MM.1S (cell line): Measurements from ENCODE around the gene ITPR1.

Experiments
- DNase-seq: peaks from one replicate; pipeline ENCODE4 v3.0.0-alpha.2; 2015
- H2AFZ ChIP-seq: fragments of 300-600 bp; sonication (generic); 2 replicates; pipeline ENCODE4 v1.6.0; 2016; ENCODE audit warnings: antibody characterized with exemption, low read length
- H3F3A ChIP-seq: fragments of 300-600 bp; sonication (generic); 2 replicates; pipeline ENCODE4 v1.6.1; 2016; ENCODE audit warnings: mild to moderate bottlenecking, antibody characterized with exemption, low read length, moderate library complexity, mixed read lengths; ENCODE audit not compliant: insufficient read depth
- H3K27ac ChIP-seq: fragments of 300-600 bp; sonication (generic); 2 replicates; pipeline ENCODE4 v1.5.1; 2016; ENCODE audit warnings: mild to moderate bottlenecking, low read length
- H3K27me3 ChIP-seq: fragments of 300-600 bp; sonication (generic); replicated peaks from 2 replicates; pipeline ENCODE4 v1.6.0; 2016; ENCODE audit warnings: low read length; ENCODE audit not compliant: insufficient read depth
- H3K36me3 ChIP-seq: fragments of 300-600 bp; sonication (generic); replicated peaks from 2 replicates; pipeline ENCODE4 v1.6.1; 2016; ENCODE audit warnings: mild to moderate bottlenecking, low read length, mixed read lengths; ENCODE audit not compliant: insufficient read depth
- H3K4me1 ChIP-seq: fragments of 300-600 bp; sonication (generic); 2 replicates; pipeline ENCODE4 v1.6.1; 2016; ENCODE audit warnings: low read length, mixed read lengths
- H3K4me2 ChIP-seq: fragments of 300-600 bp; sonication (generic); 2 replicates; pipeline ENCODE4 v1.6.0; 2016; ENCODE audit warnings: low read depth, low read length
- H3K4me3 ChIP-seq: fragments of 300-600 bp; sonication (generic); 2 replicates; pipeline ENCODE4 v1.5.1; 2016; ENCODE audit warnings: low read length, mixed read lengths
- H3K79me2 ChIP-seq: fragments of 300-600 bp; sonication (generic); 2 replicates; pipeline ENCODE4 v1.6.1; 2016; ENCODE audit warnings: mixed run types, low read length, mixed read lengths
- H3K9ac ChIP-seq: fragments of 300-600 bp; sonication (generic); 2 replicates; pipeline ENCODE4 v1.6.1; 2016; ENCODE audit warnings: low read length, mixed read lengths
- H3K9me2 ChIP-seq: fragments of 300-600 bp; sonication (generic); replicated peaks from 2 replicates; pipeline ENCODE4 v1.6.1; 2016; ENCODE audit warnings: mild to moderate bottlenecking, low read length, mixed read lengths; ENCODE audit not compliant: insufficient read depth
- H3K9me3 ChIP-seq: fragments of 300-600 bp; sonication (generic); replicated peaks from 2 replicates; pipeline ENCODE4 v1.6.1; 2016; ENCODE audit warnings: mild to moderate bottlenecking, low read length, mixed read lengths; ENCODE audit not compliant: insufficient read depth
- H4K20me1 ChIP-seq: fragments of 300-600 bp; sonication (generic); 2 replicates; pipeline ENCODE4 v1.6.1; 2016; ENCODE audit warnings: mild to moderate bottlenecking, low read length, moderate library complexity, mixed read lengths; ENCODE audit not compliant: insufficient read depth
- EZH2 ChIP-seq: fragments of 300-600 bp; sonication (generic); optimal IDR thresholded peaks from 2 replicates; pipeline ENCODE3; 2017; ENCODE audit warnings: low read depth, mild to moderate bottlenecking, antibody characterized with exemption, low read length, mixed read lengths
- EZH2phosphoT487 ChIP-seq: fragments of 300-600 bp; sonication (generic); IDR thresholded peaks from 2 replicates; pipeline ENCODE4 v1.6.1; 2018; ENCODE audit warnings: antibody characterized with exemption, low read length
- TF ChIP-seq, protein P1 (sequence below): fragments of 300-600 bp; sonication (generic); IDR thresholded peaks from 2 replicates; pipeline ENCODE4 v1.5.1; 2016; ENCODE audit warnings: antibody characterized with exemption, low read length, mixed read lengths

ITPR1 gene

GRCh38 chr3:4740397-4741105 is 247.4 kb downstream of the ITPR1 start:
- Histone ChIP-seq H3K79me2 (no peaks in the 10 kb centered on the region), H3K27ac (no peak overlapping the region), H3K9me2 (no peaks in the 10 kb centered on the region), H3F3A (no peaks in the 10 kb centered on the region), H3K27me3 (no peaks in the 10 kb centered on the region), H3K36me3 (no peaks in the 10 kb centered on the region), H4K20me1 (no peaks in the 10 kb centered on the region), H3K4me2 (no peak overlapping the region), H3K4me1 (no peaks in the 10 kb centered on the region), H3K9me3 (no peaks in the 10 kb centered on the region), H3K9ac (no peak overlapping the region), H3K4me3 (no peak overlapping the region), H2AFZ (no peak overlapping the region)
- TF ChIP-seq EZH2 (no peak), EZH2phosphoT487 (no peak)
- TF ChIP-seq, protein P1, sequence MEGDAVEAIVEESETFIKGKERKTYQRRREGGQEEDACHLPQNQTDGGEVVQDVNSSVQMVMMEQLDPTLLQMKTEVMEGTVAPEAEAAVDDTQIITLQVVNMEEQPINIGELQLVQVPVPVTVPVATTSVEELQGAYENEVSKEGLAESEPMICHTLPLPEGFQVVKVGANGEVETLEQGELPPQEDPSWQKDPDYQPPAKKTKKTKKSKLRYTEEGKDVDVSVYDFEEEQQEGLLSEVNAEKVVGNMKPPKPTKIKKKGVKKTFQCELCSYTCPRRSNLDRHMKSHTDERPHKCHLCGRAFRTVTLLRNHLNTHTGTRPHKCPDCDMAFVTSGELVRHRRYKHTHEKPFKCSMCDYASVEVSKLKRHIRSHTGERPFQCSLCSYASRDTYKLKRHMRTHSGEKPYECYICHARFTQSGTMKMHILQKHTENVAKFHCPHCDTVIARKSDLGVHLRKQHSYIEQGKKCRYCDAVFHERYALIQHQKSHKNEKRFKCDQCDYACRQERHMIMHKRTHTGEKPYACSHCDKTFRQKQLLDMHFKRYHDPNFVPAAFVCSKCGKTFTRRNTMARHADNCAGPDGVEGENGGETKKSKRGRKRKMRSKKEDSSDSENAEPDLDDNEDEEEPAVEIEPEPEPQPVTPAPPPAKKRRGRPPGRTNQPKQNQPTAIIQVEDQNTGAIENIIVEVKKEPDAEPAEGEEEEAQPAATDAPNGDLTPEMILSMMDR = no peak
- no peak for DNase-seq

- H3K79me2 ChIP-seq = no peaks in the 10 kb centered on the region
- H3K9me2 ChIP-seq = no peaks in the 10 kb centered on the region
- no peak overlapping the region for H3K4me3 ChIP-seq
- H2AFZ ChIP-seq = no peak overlapping the region
- no peaks in the 10 kb centered on the region for H3K36me3 ChIP-seq
- H3K4me1 ChIP-seq = no peaks in the 10 kb centered on the region
- no peak overlapping the region for H3K9ac ChIP-seq
- H3F3A ChIP-seq = no peaks in the 10 kb centered on the region
- no peak for DNase-seq
- no peak overlapping the region for H3K27ac ChIP-seq
- no peak overlapping the region for H3K4me2 ChIP-seq
- H3K27me3 ChIP-seq = no peaks in the 10 kb centered on the region
- H4K20me1 ChIP-seq = no peaks in the 10 kb centered on the region
- no peak for TF ChIP-seq EZH2phosphoT487
- TF ChIP-seq, protein P1 = no peak
- no peak for TF ChIP-seq EZH2
- H3K9me3 ChIP-seq = no peaks in the 10 kb centered on the region
These were observed 247.9 kb downstream of the ITPR1 start for GRCh38 chr3:4741106-4741403.

GRCh38 chr3:4741404-4742307 is 248.5 kb downstream of the ITPR1 start:
- H3F3A ChIP-seq = no peaks in the 10 kb centered on the region
- H4K20me1 ChIP-seq = no peaks in the 10 kb centered on the region
- no peaks in the 10 kb centered on the region for H3K4me1 ChIP-seq
- no peaks in the 10 kb centered on the region for H3K79me2 ChIP-seq
- H3K9ac ChIP-seq = no peak overlapping the region
- no peak overlapping the region for H2AFZ ChIP-seq
- no peak overlapping the region for H3K4me2 ChIP-seq
- H3K9me2 ChIP-seq = no peaks in the 10 kb centered on the region
- TF ChIP-seq EZH2 (no peak), EZH2phosphoT487 (no peak)
- TF ChIP-seq, protein P1 = no peak
- no peak overlapping the region for H3K4me3 ChIP-seq
- H3K36me3 ChIP-seq = no peaks in the 10 kb centered on the region
- H3K9me3 ChIP-seq = no peaks in the 10 kb centered on the region
- H3K27ac ChIP-seq = no peak overlapping the region
- no peak for DNase-seq
- no peaks in the 10 kb centered on the region for H3K27me3 ChIP-seq
